Body of pancreas (tissue), 4 donors: ENCODE data around the gene STPG4. TPM values are rescaled to one million over a fixed set of nuclear protein-coding genes. Genes with fewer than 3 reads are reported as not detected.

ENCODE experiments used
- ATAC-seq: fragments of 150-250 bp; one replicate; pipeline ENCODE4 v1.9.1; 2016
- DNase-seq, 4 donors: peaks; one replicate each; pipeline ENCODE4 v3.0.0-alpha.2; 2019
- H3K27ac ChIP-seq, 4 donors: fragments of 200-600 bp; sonication (generic); 1 replicate in 3 of 4; 2 replicates in 1 of 4; pipeline versions ENCODE4 v1.5.1 to v1.6.1; 2016 to 2019; ENCODE audit warnings: mild to moderate bottlenecking in 1 of 4, mixed read lengths in 1 of 4, moderate library complexity in 1 of 4
- H3K27me3 ChIP-seq, 2 donors: fragments of 200-600 bp; sonication (generic); one replicate each; pipeline ENCODE4 v1.6.0; 2016; ENCODE audit warnings: mild to moderate bottlenecking in 1 of 2
- H3K36me3 ChIP-seq, 2 donors: fragments of 200-600 bp; sonication (generic); replicated peaks in 1 of 2; 2 replicates each; pipeline ENCODE4 v1.5.1; 2016; ENCODE audit warnings: low read depth in 2 of 2; ENCODE audit not compliant: insufficient read depth in 1 of 2
- H3K4me1 ChIP-seq: fragments of 200-600 bp; sonication (generic); one replicate; pipeline ENCODE4 v1.6.0; 2016
- H3K4me3 ChIP-seq, 2 donors: fragments of 200-600 bp; sonication (generic); 1 replicate in 1 of 2; 2 replicates in 1 of 2; pipeline ENCODE4 v1.5.1; 2016 to 2019
- H3K9me3 ChIP-seq, 3 donors: fragments of 200-600 bp; sonication (generic); 1 replicate in 2 of 3; 2 replicates in 1 of 3; pipeline ENCODE4 v1.5.1; 2016
- CTCF ChIP-seq, 7 experiments: fragments of 450-650 bp in 4 of 7; fragments of 200-600 bp in 3 of 7; sonication (generic) in 3 of 7; IDR thresholded peaks; one replicate each; pipeline ENCODE4 v1.5.1; 2016 to 2019; ENCODE audit warnings: antibody characterized with exemption in 7 of 7
- POLR2A ChIP-seq, 3 donors: fragments of 450-650 bp; IDR thresholded peaks; one replicate each; pipeline ENCODE4 v1.6.1; 2016; ENCODE audit warnings: antibody characterized with exemption in 3 of 3, mild to moderate bottlenecking in 2 of 3
- WGBS, 2 donors: methylation state at CpG; one replicate each; pipeline ENCODE4 v1.1.5; 2017; 5-methylcytosine and 5-hydroxymethylcytosine counted together
- intact Hi-C: fragments of 100-400 bp; cut with DNase I; formaldehyde crosslinking; loops from one replicate; pipeline ENCODE4 v1.15.1; 2023
- total RNA-seq, 2 donors: library from RNA; depleted of rRNA; stranded (reverse); fragments of >200 nt; gene quantifications; one replicate each; pipeline ENCODE4 v1.1.0, GENCODE V29; 2016

The STPG4 gene
- total RNA-seq, 2 donors from 2014 or later: not detected

- H3K27me3 ChIP-seq: no peaks in the 10 kb centered on the region
- no peaks in the 10 kb centered on the region for H3K4me1 ChIP-seq
- DNase-seq (no peak), ATAC-seq (no peak)
- no peak overlapping the region for H3K27ac ChIP-seq
- no peaks in the 10 kb centered on the region for H3K36me3 ChIP-seq
- WGBS, 2 donors: 91 to 92% methylated on average over 4 of the region's 4 CpGs
- TF ChIP-seq POLR2A (IDR thresholded peaks at IDR 0.05) (no peak), CTCF (IDR thresholded peaks at IDR 0.05) (no peak)
- H3K4me3 ChIP-seq: no peak overlapping the region
- no peaks in the 10 kb centered on the region for H3K9me3 ChIP-seq
- intact Hi-C loops: no loop called here
Measured at GRCh38 chr2:47098953-47099352, 56.2 kb downstream of the STPG4 start.

GRCh38 chr2:47097563-47097962, 57.5 kb downstream of the STPG4 start:
- Histone ChIP-seq H3K4me1 (no peaks in the 10 kb centered on the region), H3K36me3 (no peaks in the 10 kb centered on the region), H3K4me3 (no peak overlapping the region), H3K27ac (no peak overlapping the region), H3K9me3 (no peaks in the 10 kb centered on the region), H3K27me3 (no peaks in the 10 kb centered on the region)
- no peak for DNase-seq
- no peak for ATAC-seq
- TF ChIP-seq CTCF (IDR thresholded peaks at IDR 0.05) (no peak), POLR2A (IDR thresholded peaks at IDR 0.05) (no peak)
- intact Hi-C loops: no loop called here
- 85% methylated on average over 4 of the region's 4 CpGs for WGBS, 2 donors

DNA sequence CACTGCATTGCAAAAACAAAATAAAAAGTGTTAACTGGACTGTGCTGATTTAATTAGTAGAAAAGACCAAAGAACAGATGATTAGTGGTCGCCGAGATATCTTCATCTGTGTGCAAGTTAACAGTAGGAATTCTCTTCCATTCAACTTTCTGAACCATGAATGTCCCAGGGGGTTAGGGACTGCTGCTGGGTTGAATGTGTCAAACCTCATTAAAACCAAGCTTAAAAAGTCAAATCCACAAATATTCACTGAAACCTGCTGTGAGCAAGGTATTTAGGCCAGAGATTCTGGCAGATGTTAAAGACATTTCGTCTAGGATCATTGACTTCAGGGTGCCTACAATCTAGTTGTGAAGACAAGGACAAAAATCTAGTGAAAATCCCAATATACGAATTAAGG, 58.7 kb downstream of the STPG4 start:
- Histone ChIP-seq H3K4me1 (no peaks in the 10 kb centered on the region), H3K27me3 (no peaks in the 10 kb centered on the region), H3K4me3 (no peak overlapping the region), H3K27ac (no peak overlapping the region), H3K36me3 (no peaks in the 10 kb centered on the region), H3K9me3 (no peaks in the 10 kb centered on the region)
- no peak for ATAC-seq
- WGBS, 2 donors: 83 to 88% methylated on average over 4 of the region's 4 CpGs
- TF ChIP-seq POLR2A (IDR thresholded peaks at IDR 0.05): no peak
- no peak for TF ChIP-seq CTCF (IDR thresholded peaks at IDR 0.05)
- DNase-seq: no peak
- intact Hi-C loops: no loop called here

- DNase-seq: no peak
- Histone ChIP-seq H3K4me1 (no peaks in the 10 kb centered on the region), H3K27me3 (no peaks in the 10 kb centered on the region), H3K9me3 (no peaks in the 10 kb centered on the region), H3K4me3 (no peak overlapping the region), H3K36me3 (no peaks in the 10 kb centered on the region), H3K27ac (no peak overlapping the region)
- no peak for ATAC-seq
- WGBS, 2 donors: 89% methylated on average over 5 of the region's 5 CpGs
- TF ChIP-seq POLR2A (IDR thresholded peaks at IDR 0.05) (no peak), CTCF (IDR thresholded peaks at IDR 0.05) (no peak)
- intact Hi-C loops: no loop called here
Measured at GRCh38 chr2:47095349-47096020, 59.6 kb downstream of the STPG4 start.

DNA sequence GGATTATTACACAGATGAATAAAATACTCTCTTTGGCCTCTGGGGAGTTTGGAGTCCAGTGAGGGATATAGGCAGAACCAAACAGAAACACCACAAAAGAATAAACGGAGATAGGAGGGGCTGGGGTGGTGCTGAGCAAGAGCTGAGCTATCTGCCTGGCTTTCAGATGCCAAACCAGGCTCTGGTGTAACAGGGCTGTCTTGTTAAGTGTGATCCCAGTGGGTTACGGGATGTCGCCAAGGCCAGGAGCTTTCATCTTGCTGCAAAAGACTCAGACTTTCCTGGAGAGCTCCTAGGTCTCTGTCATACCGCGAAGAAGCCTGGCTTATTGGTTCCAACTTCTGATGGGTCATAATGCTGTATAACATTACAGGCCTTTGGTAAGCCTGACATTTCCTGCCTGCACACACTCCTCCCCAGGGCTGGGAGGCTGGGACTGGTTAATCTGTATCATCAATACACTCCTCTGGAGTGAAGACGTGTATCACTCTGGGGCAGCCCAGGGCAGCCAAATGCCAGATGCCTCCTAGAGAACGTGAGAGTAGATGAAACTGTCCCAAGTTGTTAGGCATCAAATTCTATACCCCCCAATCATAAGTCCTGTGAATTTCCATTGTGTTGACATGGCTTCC, 60.5 kb downstream of the STPG4 start:
- Histone ChIP-seq H3K27ac (no peak overlapping the region), H3K4me3 (no peak overlapping the region), H3K27me3 (no peaks in the 10 kb centered on the region), H3K36me3 (no peaks in the 10 kb centered on the region), H3K9me3 (no peaks in the 10 kb centered on the region), H3K4me1 (no peaks in the 10 kb centered on the region)
- DNase-seq (no peak), ATAC-seq (no peak)
- no peak for TF ChIP-seq POLR2A (IDR thresholded peaks at IDR 0.05)
- no peak for TF ChIP-seq CTCF (IDR thresholded peaks at IDR 0.05)
- 89 to 92% methylated on average over 3 to 7 of the region's 7 CpGs for WGBS, 2 donors
- intact Hi-C loops: no loop called here
